ENCODE data around the gene COLEC12.

Gene COLEC12

GRCh38 chr18:475202-476031 is 25.1 kb downstream of the COLEC12 start:
- H3K4me3 ChIP-seq (ENCODE audit: low read depth, low read length) = no peak overlapping the region
- no peaks in the 10 kb centered on the region for H3K36me3 ChIP-seq (ENCODE audit: control insufficient read depth in 2 of 2, insufficient read depth in 1 of 2, low read length in 2 of 2)
- TF ChIP-seq ZNF37A (tag by site-specific recombination; IDR thresholded peaks at IDR 0.05) = no peak
- no peak for TF ChIP-seq ZNF2 (tag by site-specific recombination; IDR thresholded peaks at IDR 0.05)
- no peak for TF ChIP-seq ZSCAN5A (tag by site-specific recombination; IDR thresholded peaks at IDR 0.05)
- TF ChIP-seq SCRT2 (tag by site-specific recombination; IDR thresholded peaks at IDR 0.05) = no peak
- no peak overlapping the region for H3K27ac ChIP-seq (ENCODE audit: extremely low read depth, low read depth, low read length)
- no peaks in the 10 kb centered on the region for H3K9me3 ChIP-seq (ENCODE audit: control insufficient read depth, insufficient read depth, low read depth, low read length)
- peaks cover 7% of the 10 kb centered on the region; the same call in 1 of the 2 replicates for H3K4me1 ChIP-seq (ENCODE audit: control insufficient read depth, insufficient read depth, low read length)
- POLR2A ChIA-PET = no interaction called here
- CTCF ChIA-PET = interaction anchor here (0.6 to 2.5 kb wide), 8 partner anchors 8 to 214 kb away, joined by 3 to 13 read pairs (median 3); no protein-coding TSS in a partner anchor

GRCh38 chr18:474416-474815 is 26.1 kb downstream of the COLEC12 start:
- peaks cover 7% of the 10 kb centered on the region; the same call in 1 of the 2 replicates for H3K4me1 ChIP-seq (ENCODE audit: control insufficient read depth, insufficient read depth, low read length)

GRCh38 chr18:473802-474201 is 26.7 kb downstream of the COLEC12 start:
- H3K36me3 ChIP-seq (ENCODE audit: control insufficient read depth in 2 of 2, insufficient read depth in 1 of 2, low read length in 2 of 2) = no peaks in the 10 kb centered on the region
- H3K27ac ChIP-seq (ENCODE audit: extremely low read depth, low read depth, low read length) = no peak overlapping the region
- TF ChIP-seq ZNF221 (tag by site-specific recombination; IDR thresholded peaks at IDR 0.05; ENCODE audit: borderline replicate concordance) (no peak), ZNF544 (tag by site-specific recombination; IDR thresholded peaks at IDR 0.05) (no peak), ZNF585B (tag by site-specific recombination; IDR thresholded peaks at IDR 0.05) (no peak), ZNF530 (tag by site-specific recombination; IDR thresholded peaks at IDR 0.05; ENCODE audit: low read depth) (no peak), WT1 (tag by site-specific recombination; IDR thresholded peaks at IDR 0.05) (no peak)
- H3K4me3 ChIP-seq (ENCODE audit: low read depth, low read length) = no peak overlapping the region
- ChIA-PET POLR2A (no interaction called here), CTCF (interaction anchor here (1.1 to 2.5 kb wide), 2 partner anchors 14 to 22 kb away, joined by 3 to 11 read pairs; no protein-coding TSS in a partner anchor)
- H3K4me1 ChIP-seq (ENCODE audit: control insufficient read depth, insufficient read depth, low read length) = peaks cover 7% of the 10 kb centered on the region; the same call in 1 of the 2 replicates
- no peaks in the 10 kb centered on the region for H3K9me3 ChIP-seq (ENCODE audit: control insufficient read depth, insufficient read depth, low read depth, low read length)

More at GRCh38 chr18:474416-474815, 26.1 kb downstream of the COLEC12 start:
- Histone ChIP-seq H3K4me3 (ENCODE audit: low read depth, low read length) (no peak overlapping the region), H3K36me3 (ENCODE audit: control insufficient read depth in 2 of 2, insufficient read depth in 1 of 2, low read length in 2 of 2) (no peaks in the 10 kb centered on the region), H3K9me3 (ENCODE audit: control insufficient read depth, insufficient read depth, low read depth, low read length) (no peaks in the 10 kb centered on the region), H3K27ac (ENCODE audit: extremely low read depth, low read depth, low read length) (no peak overlapping the region)
- no peak for TF ChIP-seq ZNF362 (tag by site-specific recombination; IDR thresholded peaks at IDR 0.05)
- TF ChIP-seq ZNF513 (tag by site-specific recombination; IDR thresholded peaks at IDR 0.05) = no peak
- TF ChIP-seq ZNF121 (tag by site-specific recombination; IDR thresholded peaks at IDR 0.05) = no peak
- no peak for TF ChIP-seq ZNF501 (tag by site-specific recombination; IDR thresholded peaks at IDR 0.05)
- no peak for TF ChIP-seq RBAK (tag by site-specific recombination; IDR thresholded peaks at IDR 0.05)
- no peak for TF ChIP-seq ZNF664 (tag by site-specific recombination; IDR thresholded peaks at IDR 0.05)
- no peak for TF ChIP-seq KLF17 (tag by site-specific recombination; IDR thresholded peaks at IDR 0.05)
- no peak for TF ChIP-seq SP7 (tag by site-specific recombination; IDR thresholded peaks at IDR 0.05)
- TF ChIP-seq ZNF473 (tag by site-specific recombination; IDR thresholded peaks at IDR 0.05) = no peak
- TF ChIP-seq ZNF37A (tag by site-specific recombination; IDR thresholded peaks at IDR 0.05) = no peak
- ChIA-PET CTCF (interaction anchor here (1.2 to 2.5 kb wide), 2 partner anchors 22 to 150 kb away, joined by 3 to 11 read pairs; no protein-coding TSS in a partner anchor), POLR2A (no interaction called here)

Data from HEK293 (cell line).